ENCODE data around the gene ABCA3.

- TF ChIP-seq EZH2 (IDR thresholded peaks at IDR 0.05; ENCODE audit: borderline replicate concordance, low read depth, low read length, poor library complexity, severe bottlenecking): no peak
- no peak for TF ChIP-seq CTCF (conservative IDR thresholded peaks at IDR 0.05; ENCODE audit: low read depth, low read length)
These were observed 47.8 kb upstream of the ABCA3 start for GRCh38 chr16:2388139-2388874.
